Esophagus muscularis mucosa (tissue), 3 donors: ENCODE measurements around the gene TMEM86A.

ENCODE experiments used
- POLR2A ChIP-seq: fragments of 450-650 bp; IDR thresholded peaks from one replicate; pipeline ENCODE4 v1.6.1; 2017; ENCODE audit warnings: antibody characterized with exemption, moderate library complexity, mild to moderate bottlenecking, low read depth
- TF ChIP-seq, protein P1 (sequence below), 3 experiments: fragments of 200-600 bp in 2 of 3; fragments of 450-650 bp in 1 of 3; sonication (generic) in 2 of 3; IDR thresholded peaks; one replicate each; pipeline ENCODE4 v1.5.1; 2017 to 2019; ENCODE audit warnings: antibody characterized with exemption in 3 of 3, mild to moderate bottlenecking in 2 of 3, moderate library complexity in 1 of 3

DNA sequence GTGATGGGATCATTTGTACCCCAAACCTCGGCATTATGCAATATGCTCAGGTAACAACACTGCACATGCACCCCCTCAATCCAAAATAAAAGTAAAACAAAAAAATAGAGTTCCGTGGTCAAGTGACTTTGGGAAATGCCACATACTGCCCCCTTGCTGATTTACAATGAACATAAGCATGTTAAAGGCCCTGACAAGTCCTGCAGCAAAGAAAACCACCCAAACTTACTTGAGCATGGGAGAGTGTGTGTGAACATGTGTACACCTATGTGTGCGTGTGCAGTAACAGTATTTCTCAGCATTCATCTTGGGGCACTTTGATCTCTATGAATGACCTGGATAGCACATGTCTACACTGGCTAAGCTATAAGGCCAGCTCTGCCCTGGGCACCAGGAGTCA, 43.2 kb downstream of the TMEM86A start:
- TF ChIP-seq, protein P1, sequence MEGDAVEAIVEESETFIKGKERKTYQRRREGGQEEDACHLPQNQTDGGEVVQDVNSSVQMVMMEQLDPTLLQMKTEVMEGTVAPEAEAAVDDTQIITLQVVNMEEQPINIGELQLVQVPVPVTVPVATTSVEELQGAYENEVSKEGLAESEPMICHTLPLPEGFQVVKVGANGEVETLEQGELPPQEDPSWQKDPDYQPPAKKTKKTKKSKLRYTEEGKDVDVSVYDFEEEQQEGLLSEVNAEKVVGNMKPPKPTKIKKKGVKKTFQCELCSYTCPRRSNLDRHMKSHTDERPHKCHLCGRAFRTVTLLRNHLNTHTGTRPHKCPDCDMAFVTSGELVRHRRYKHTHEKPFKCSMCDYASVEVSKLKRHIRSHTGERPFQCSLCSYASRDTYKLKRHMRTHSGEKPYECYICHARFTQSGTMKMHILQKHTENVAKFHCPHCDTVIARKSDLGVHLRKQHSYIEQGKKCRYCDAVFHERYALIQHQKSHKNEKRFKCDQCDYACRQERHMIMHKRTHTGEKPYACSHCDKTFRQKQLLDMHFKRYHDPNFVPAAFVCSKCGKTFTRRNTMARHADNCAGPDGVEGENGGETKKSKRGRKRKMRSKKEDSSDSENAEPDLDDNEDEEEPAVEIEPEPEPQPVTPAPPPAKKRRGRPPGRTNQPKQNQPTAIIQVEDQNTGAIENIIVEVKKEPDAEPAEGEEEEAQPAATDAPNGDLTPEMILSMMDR (IDR thresholded peaks at IDR 0.05) = no peak
- no peak for TF ChIP-seq POLR2A
